ENCODE measurements around the gene TOP2B.

TOP2B gene

GRCh38 chr3:25555695-25556437 lies 108.8 kb downstream of the TOP2B start:
- no peak for DNase-seq

GRCh38 chr3:25554376-25554775 lies 110.3 kb downstream of the TOP2B start:
- DNase-seq = no peak

- no peak for DNase-seq
Observed at GRCh38 chr3:25552251-25552650, 112.5 kb downstream of the TOP2B start.

GRCh38 chr3:25548836-25549235 lies 115.9 kb downstream of the TOP2B start:
- no peak for DNase-seq

- DNase-seq = no peak
Observed at GRCh38 chr3:25547943-25548674, 116.6 kb downstream of the TOP2B start.

Measured in NCI-H510A treated with DMSO at 0.1 percent for 48 hours (cell line).